SU-DHL-6 (cell line): ENCODE data around the gene DIRAS3.

Experiments used
- H2AFZ ChIP-seq: fragments of 200-600 bp; sonication (generic); 2 replicates; pipeline ENCODE4 v1.6.1; 2014; ENCODE audit warnings: low read depth, mild to moderate bottlenecking, moderate library complexity, mixed read lengths, antibody characterized with exemption, low read length; ENCODE audit not compliant: severe bottlenecking
- H3F3A ChIP-seq: fragments of 200-600 bp; shearing (Covaris generic); 2 replicates; pipeline ENCODE4 v1.6.0; 2016; ENCODE audit warnings: antibody characterized with exemption, mild to moderate bottlenecking; ENCODE audit not compliant: insufficient read depth
- H3K27ac ChIP-seq: fragments of 200-600 bp; sonication (generic); 2 replicates; pipeline ENCODE4 v1.5.1; 2016; ENCODE audit warnings: low read depth, mild to moderate bottlenecking, low read length, moderate library complexity, mixed read lengths
- H3K27me3 ChIP-seq: fragments of 200-600 bp; sonication (generic), shearing (Covaris generic); 2 replicates; pipeline ENCODE4 v1.6.0; 2014; ENCODE audit warnings: mild to moderate bottlenecking, low read length
- H3K36me3 ChIP-seq: fragments of 200-600 bp; sonication (generic); 2 replicates; pipeline ENCODE4 v1.6.1; 2014; ENCODE audit warnings: mild to moderate bottlenecking, low read length, mixed read lengths
- H3K4me2 ChIP-seq: fragments of 300-600, 200-600 bp; shearing (Covaris generic), sonication (generic); 2 replicates; pipeline ENCODE4 v1.6.0; 2014; ENCODE audit warnings: low read length, low read depth, mild to moderate bottlenecking; ENCODE audit not compliant: poor library complexity, severe bottlenecking
- H3K4me3 ChIP-seq: fragments of 200-600 bp; sonication (generic); 2 replicates; pipeline ENCODE4 v1.5.1; 2014; ENCODE audit warnings: antibody characterized with exemption, low read length, mild to moderate bottlenecking, mixed read lengths; ENCODE audit not compliant: insufficient read depth, poor library complexity, severe bottlenecking
- H3K79me2 ChIP-seq: fragments of 200-600 bp; sonication (generic); 2 replicates; pipeline ENCODE4 v1.6.1; 2014; ENCODE audit warnings: mild to moderate bottlenecking, low read length, moderate library complexity; ENCODE audit not compliant: insufficient read depth
- H3K9ac ChIP-seq: fragments of 200-600 bp; sonication (generic); 2 replicates; pipeline ENCODE4 v1.7.0; 2014; ENCODE audit warnings: mild to moderate bottlenecking, low read length
- H3K9me2 ChIP-seq: fragments of 200-600 bp; sonication (generic); replicated peaks from 2 replicates; pipeline ENCODE4 v1.6.1; 2014; ENCODE audit warnings: low read length; ENCODE audit not compliant: insufficient read depth
- H3K9me3 ChIP-seq: fragments of 200-600 bp; sonication (generic); 2 replicates; pipeline ENCODE4 v1.6.1; 2014; ENCODE audit warnings: low read length, mixed read lengths; ENCODE audit not compliant: insufficient read depth
- H4K20me1 ChIP-seq: fragments of 200-600 bp; sonication (generic); 2 replicates; pipeline ENCODE4 v1.6.1; 2014; ENCODE audit warnings: low read depth, mild to moderate bottlenecking, antibody characterized with exemption, low read length, moderate library complexity, mixed read lengths
- EZH2phosphoT487 ChIP-seq: fragments of 200-600 bp; sonication (generic), shearing (Covaris generic); conservative IDR thresholded peaks from 2 replicates; pipeline ENCODE4 v1.6.1; 2018; ENCODE audit warnings: mild to moderate bottlenecking, antibody characterized with exemption, low read length, moderate library complexity, mixed read lengths
- TF ChIP-seq, protein P1 (sequence below): fragments of 200-600 bp; sonication (generic); IDR thresholded peaks from one replicate; pipeline ENCODE4 v1.5.1; 2017; ENCODE audit warnings: antibody characterized with exemption, mild to moderate bottlenecking, low read length, moderate library complexity; ENCODE audit not compliant: insufficient read depth, poor library complexity, severe bottlenecking

DIRAS3 gene

DNA sequence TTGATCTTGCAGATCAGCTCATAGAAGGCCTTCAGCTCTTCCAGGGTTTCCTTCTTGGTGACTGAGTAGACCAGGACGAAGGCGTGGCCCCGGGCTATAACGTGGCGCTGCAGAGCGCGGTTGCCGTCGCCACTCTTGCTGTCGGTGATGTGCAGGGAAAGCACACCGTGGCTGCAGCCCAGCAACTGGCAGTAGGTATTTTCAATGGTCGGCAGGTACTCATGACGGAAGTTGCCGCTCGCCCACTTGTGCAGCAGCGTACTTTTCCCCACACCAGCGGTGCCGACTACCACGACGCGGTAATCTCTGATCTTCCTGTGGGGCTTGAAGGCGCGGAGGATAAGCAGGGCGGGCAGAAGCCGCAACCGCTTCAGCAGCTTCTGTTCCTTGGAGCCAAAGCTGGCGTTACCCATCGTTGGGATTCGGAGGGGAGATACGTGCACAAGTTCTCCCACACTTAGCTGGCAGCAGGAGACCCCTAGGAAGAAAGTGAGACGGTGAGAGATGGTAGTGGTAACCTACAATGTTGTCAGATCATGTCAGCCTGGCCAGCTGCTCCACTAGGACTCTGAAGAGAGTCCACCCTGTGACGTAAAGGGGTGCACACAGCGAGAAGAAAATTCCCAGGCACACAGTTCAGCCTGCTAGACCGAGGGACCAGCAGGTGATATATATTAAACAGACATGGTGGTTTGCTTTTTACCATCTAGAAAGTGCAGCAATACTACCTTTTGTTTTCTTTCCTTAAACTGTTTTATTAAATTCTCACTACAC lies 3.4 kb downstream of the DIRAS3 start:
- no peak overlapping the region for H3K4me2 ChIP-seq
- H3K9me3 ChIP-seq = no peaks in the 10 kb centered on the region
- no peak overlapping the region for H2AFZ ChIP-seq
- no peaks in the 10 kb centered on the region for H4K20me1 ChIP-seq
- no peaks in the 10 kb centered on the region for H3K9me2 ChIP-seq
- H3K27ac ChIP-seq = no peak overlapping the region
- H3K36me3 ChIP-seq = no peaks in the 10 kb centered on the region
- no peak overlapping the region for H3K4me3 ChIP-seq
- H3F3A ChIP-seq = no peaks in the 10 kb centered on the region
- H3K79me2 ChIP-seq = no peaks in the 10 kb centered on the region
- TF ChIP-seq, protein P1, sequence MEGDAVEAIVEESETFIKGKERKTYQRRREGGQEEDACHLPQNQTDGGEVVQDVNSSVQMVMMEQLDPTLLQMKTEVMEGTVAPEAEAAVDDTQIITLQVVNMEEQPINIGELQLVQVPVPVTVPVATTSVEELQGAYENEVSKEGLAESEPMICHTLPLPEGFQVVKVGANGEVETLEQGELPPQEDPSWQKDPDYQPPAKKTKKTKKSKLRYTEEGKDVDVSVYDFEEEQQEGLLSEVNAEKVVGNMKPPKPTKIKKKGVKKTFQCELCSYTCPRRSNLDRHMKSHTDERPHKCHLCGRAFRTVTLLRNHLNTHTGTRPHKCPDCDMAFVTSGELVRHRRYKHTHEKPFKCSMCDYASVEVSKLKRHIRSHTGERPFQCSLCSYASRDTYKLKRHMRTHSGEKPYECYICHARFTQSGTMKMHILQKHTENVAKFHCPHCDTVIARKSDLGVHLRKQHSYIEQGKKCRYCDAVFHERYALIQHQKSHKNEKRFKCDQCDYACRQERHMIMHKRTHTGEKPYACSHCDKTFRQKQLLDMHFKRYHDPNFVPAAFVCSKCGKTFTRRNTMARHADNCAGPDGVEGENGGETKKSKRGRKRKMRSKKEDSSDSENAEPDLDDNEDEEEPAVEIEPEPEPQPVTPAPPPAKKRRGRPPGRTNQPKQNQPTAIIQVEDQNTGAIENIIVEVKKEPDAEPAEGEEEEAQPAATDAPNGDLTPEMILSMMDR = no peak
- no peak for TF ChIP-seq EZH2phosphoT487
- no peak overlapping the region for H3K9ac ChIP-seq
- no peaks in the 10 kb centered on the region for H3K27me3 ChIP-seq

DNA sequence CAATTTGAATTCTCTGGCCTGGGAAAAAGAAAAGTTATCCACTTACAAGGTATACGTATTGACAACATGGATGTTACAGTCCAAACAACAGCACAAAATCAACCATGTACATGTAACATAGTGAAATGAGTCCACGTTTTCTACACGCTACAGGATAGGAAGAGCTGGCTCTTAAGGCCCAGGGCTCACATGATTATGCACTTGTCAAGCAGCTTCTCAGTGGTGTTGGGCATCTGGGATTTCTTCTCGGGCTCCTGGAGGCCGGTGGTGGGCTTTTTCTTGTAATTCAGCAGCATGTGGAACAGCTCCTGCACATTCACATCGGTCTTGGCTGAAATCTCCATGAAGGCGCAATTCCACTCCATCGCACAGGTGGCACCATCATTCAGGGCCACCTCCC lies 4.0 kb downstream of the DIRAS3 start:
- Histone ChIP-seq H3K9me3 (no peaks in the 10 kb centered on the region), H3K79me2 (no peaks in the 10 kb centered on the region), H3K4me2 (no peak overlapping the region), H4K20me1 (no peaks in the 10 kb centered on the region), H3K27me3 (no peaks in the 10 kb centered on the region), H3K36me3 (no peaks in the 10 kb centered on the region), H3K9me2 (no peaks in the 10 kb centered on the region), H3K4me3 (no peak overlapping the region), H3F3A (no peaks in the 10 kb centered on the region), H3K9ac (no peak overlapping the region), H3K27ac (no peak overlapping the region), H2AFZ (no peak overlapping the region)
- TF ChIP-seq, protein P1 = no peak
- no peak for TF ChIP-seq EZH2phosphoT487

DNA sequence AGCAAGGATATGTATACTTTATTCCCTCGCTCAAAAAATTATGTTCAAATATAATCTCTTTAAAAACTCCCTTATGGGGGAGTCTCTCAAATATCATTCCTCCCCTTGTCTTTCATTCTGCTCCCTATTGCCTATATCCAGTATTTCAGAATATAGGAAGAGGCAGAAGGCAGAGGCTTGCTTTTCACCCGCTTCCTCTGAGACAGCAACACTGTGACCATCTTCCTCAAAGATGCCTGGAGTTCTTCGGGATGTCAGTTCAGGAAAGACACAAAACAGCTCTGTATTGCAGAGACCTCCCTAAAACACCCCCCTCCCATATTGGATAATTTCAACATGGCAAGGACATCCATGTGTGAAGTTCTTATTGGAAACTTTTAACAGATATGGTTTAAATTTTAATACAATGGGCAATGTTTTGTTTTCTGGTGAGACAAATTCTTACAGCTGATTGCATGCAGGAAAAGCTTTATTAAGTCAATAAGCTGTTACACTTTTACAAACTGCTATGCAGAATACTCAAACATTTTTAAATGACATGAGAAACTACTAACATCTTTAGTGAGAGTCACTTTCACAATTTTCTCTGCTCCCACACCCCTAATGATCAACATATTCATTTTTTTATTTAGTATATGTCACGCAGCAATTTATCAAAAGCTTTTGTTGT lies 4.8 kb downstream of the DIRAS3 start:
- Histone ChIP-seq H3K9ac (no peak overlapping the region), H3K79me2 (no peaks in the 10 kb centered on the region), H2AFZ (no peak overlapping the region), H3F3A (no peaks in the 10 kb centered on the region), H3K27ac (no peak overlapping the region), H3K9me3 (no peaks in the 10 kb centered on the region), H3K4me3 (no peak overlapping the region), H3K27me3 (no peaks in the 10 kb centered on the region), H4K20me1 (no peaks in the 10 kb centered on the region), H3K4me2 (no peak overlapping the region), H3K9me2 (no peaks in the 10 kb centered on the region), H3K36me3 (no peaks in the 10 kb centered on the region)
- TF ChIP-seq EZH2phosphoT487 = no peak
- TF ChIP-seq, protein P1 = no peak
